BLaER1 (cell line): ENCODE data around the gene KIF26B.

Source experiments
- H3K27ac ChIP-seq: shearing (Covaris generic); formaldehyde crosslinking; 2 replicates; pipeline ENCODE4 v1.8.1; 2022
- H3K27me3 ChIP-seq: shearing (Covaris generic); formaldehyde crosslinking; 2 replicates; pipeline ENCODE4 v1.8.1; 2022
- H3K36me3 ChIP-seq: shearing (Covaris generic); formaldehyde crosslinking; 2 replicates; pipeline ENCODE4 v1.8.1; 2022
- H3K4me1 ChIP-seq: shearing (Covaris generic); formaldehyde crosslinking; 2 replicates; pipeline ENCODE4 v1.8.1; 2022
- H3K4me2 ChIP-seq: shearing (Covaris generic); formaldehyde crosslinking; 2 replicates; pipeline ENCODE4 v1.8.1; 2022
- H3K4me3 ChIP-seq: shearing (Covaris generic); formaldehyde crosslinking; 2 replicates; pipeline ENCODE4 v1.8.1; 2022
- H3K9ac ChIP-seq: shearing (Covaris generic); formaldehyde crosslinking; 2 replicates; pipeline ENCODE4 v1.8.1; 2022
- H3K9me3 ChIP-seq: shearing (Covaris generic); formaldehyde crosslinking; 2 replicates; pipeline ENCODE4 v1.8.1; 2022
- H4K20me1 ChIP-seq: shearing (Covaris generic); formaldehyde crosslinking; 2 replicates; pipeline ENCODE4 v1.8.1; 2022
- Cebpa-rat ChIP-seq: shearing (Covaris generic); IDR thresholded peaks from 2 replicates; pipeline ENCODE4 v1.8.1; 2022

The KIF26B gene

GRCh38 chr1:245154429-245155271, at the start of gene KIF26B:
KIF26B (plus strand) TSS chr1:245154985; CDS start chr1:245155425, 440 bp downstream.
- Histone ChIP-seq H3K4me2 (peak within 1 kb of the TSS; percentile 98), H4K20me1 (peaks cover 27% of the 10 kb centered on the region), H3K27ac (no peak within 1 kb of the TSS), H3K9ac (no peak within 1 kb of the TSS), H3K4me3 (peak within 1 kb of the TSS; percentile 73), H3K36me3 (no peaks in the 10 kb centered on the region), H3K4me1 (peaks cover 37% of the 10 kb centered on the region), H3K27me3 (peaks cover 51% of the 10 kb centered on the region), H3K9me3 (no peaks in the 10 kb centered on the region)
- no peak for TF ChIP-seq Cebpa-rat

- no peaks in the 10 kb centered on the region for H3K36me3 ChIP-seq
- no peaks in the 10 kb centered on the region for H3K9me3 ChIP-seq
- no peak overlapping the region for H3K4me2 ChIP-seq
- no peaks in the 10 kb centered on the region for H3K4me1 ChIP-seq
- no peaks in the 10 kb centered on the region for H4K20me1 ChIP-seq
- H3K27me3 ChIP-seq = no peaks in the 10 kb centered on the region
- H3K4me3 ChIP-seq = no peak overlapping the region
- no peak for TF ChIP-seq Cebpa-rat
- no peak overlapping the region for H3K27ac ChIP-seq
- H3K9ac ChIP-seq = no peak overlapping the region
Observed at GRCh38 chr1:245105042-245105441, 49.7 kb upstream of the KIF26B start.

- Histone ChIP-seq H3K27ac (no peak overlapping the region), H4K20me1 (no peaks in the 10 kb centered on the region), H3K4me1 (no peaks in the 10 kb centered on the region), H3K9me3 (no peaks in the 10 kb centered on the region), H3K27me3 (no peaks in the 10 kb centered on the region), H3K36me3 (no peaks in the 10 kb centered on the region), H3K4me2 (no peak overlapping the region), H3K4me3 (no peak overlapping the region), H3K9ac (no peak overlapping the region)
- no peak for TF ChIP-seq Cebpa-rat
Observed at GRCh38 chr1:245105815-245106410, 48.9 kb upstream of the KIF26B start.

- Histone ChIP-seq H3K27me3 (no peaks in the 10 kb centered on the region), H3K27ac (no peak overlapping the region), H3K4me2 (no peak overlapping the region), H3K9ac (no peak overlapping the region), H3K4me3 (no peak overlapping the region), H4K20me1 (no peaks in the 10 kb centered on the region), H3K4me1 (no peaks in the 10 kb centered on the region), H3K9me3 (no peaks in the 10 kb centered on the region), H3K36me3 (no peaks in the 10 kb centered on the region)
- TF ChIP-seq Cebpa-rat = no peak
Observed at GRCh38 chr1:245107776-245108114, 47.0 kb upstream of the KIF26B start.

- peaks cover under 1% of the 10 kb centered on the region; the same call in 1 of the 2 replicates for H3K4me1 ChIP-seq
- no peak overlapping the region for H3K4me2 ChIP-seq
- no peaks in the 10 kb centered on the region for H3K36me3 ChIP-seq
- no peak overlapping the region for H3K9ac ChIP-seq
- no peak overlapping the region for H3K27ac ChIP-seq
- H3K4me3 ChIP-seq = no peak overlapping the region
- H3K27me3 ChIP-seq = no peaks in the 10 kb centered on the region
- H4K20me1 ChIP-seq = no peaks in the 10 kb centered on the region
- H3K9me3 ChIP-seq = no peaks in the 10 kb centered on the region
- TF ChIP-seq Cebpa-rat = no peak
Observed at GRCh38 chr1:245108246-245108645, 46.5 kb upstream of the KIF26B start.

- Histone ChIP-seq H3K9ac (no peak overlapping the region), H4K20me1 (no peaks in the 10 kb centered on the region), H3K4me1 (peaks cover 7% of the 10 kb centered on the region), H3K36me3 (no peaks in the 10 kb centered on the region), H3K4me3 (no peak overlapping the region), H3K27me3 (no peaks in the 10 kb centered on the region), H3K9me3 (no peaks in the 10 kb centered on the region), H3K4me2 (no peak overlapping the region), H3K27ac (no peak overlapping the region)
- TF ChIP-seq Cebpa-rat = no peak
Observed at GRCh38 chr1:245108909-245109308, 45.9 kb upstream of the KIF26B start.

- H3K4me1 ChIP-seq = peaks cover 16% of the 10 kb centered on the region
- no peak overlapping the region for H3K27ac ChIP-seq
- no peaks in the 10 kb centered on the region for H4K20me1 ChIP-seq
- H3K9ac ChIP-seq = no peak overlapping the region
- no peaks in the 10 kb centered on the region for H3K27me3 ChIP-seq
- TF ChIP-seq Cebpa-rat = no peak
- H3K36me3 ChIP-seq = no peaks in the 10 kb centered on the region
- H3K9me3 ChIP-seq = no peaks in the 10 kb centered on the region
- H3K4me2 ChIP-seq = no peak overlapping the region
- H3K4me3 ChIP-seq = no peak overlapping the region
Observed at GRCh38 chr1:245110406-245110805, 44.4 kb upstream of the KIF26B start.

- no peaks in the 10 kb centered on the region for H4K20me1 ChIP-seq
- no peak for TF ChIP-seq Cebpa-rat
- no peak overlapping the region for H3K27ac ChIP-seq
- H3K4me3 ChIP-seq = no peak overlapping the region
- no peak overlapping the region for H3K4me2 ChIP-seq
- no peak overlapping the region for H3K9ac ChIP-seq
- H3K4me1 ChIP-seq = peaks cover 16% of the 10 kb centered on the region
- H3K27me3 ChIP-seq = no peaks in the 10 kb centered on the region
- no peaks in the 10 kb centered on the region for H3K9me3 ChIP-seq
- H3K36me3 ChIP-seq = no peaks in the 10 kb centered on the region
Observed at GRCh38 chr1:245111073-245111472, 43.7 kb upstream of the KIF26B start.

- Histone ChIP-seq H3K36me3 (no peaks in the 10 kb centered on the region), H4K20me1 (no peaks in the 10 kb centered on the region), H3K4me2 (peak overlapping the region; percentile 56), H3K27ac (no peak overlapping the region), H3K4me1 (peaks cover 16% of the 10 kb centered on the region), H3K9me3 (no peaks in the 10 kb centered on the region), H3K27me3 (no peaks in the 10 kb centered on the region), H3K4me3 (no peak overlapping the region), H3K9ac (no peak overlapping the region)
- no peak for TF ChIP-seq Cebpa-rat
Observed at GRCh38 chr1:245113649-245114048, 41.1 kb upstream of the KIF26B start.

GRCh38 chr1:245116131-245116530, 38.7 kb upstream of the KIF26B start:
- no peak overlapping the region for H3K9ac ChIP-seq

More at GRCh38 chr1:245116131-245116530, 38.7 kb upstream of the KIF26B start:
- Histone ChIP-seq H3K27ac (no peak overlapping the region), H3K4me3 (no peak overlapping the region), H3K36me3 (no peaks in the 10 kb centered on the region), H3K4me2 (no peak overlapping the region), H4K20me1 (no peaks in the 10 kb centered on the region), H3K4me1 (peaks cover 16% of the 10 kb centered on the region), H3K9me3 (no peaks in the 10 kb centered on the region), H3K27me3 (no peaks in the 10 kb centered on the region)
- no peak for TF ChIP-seq Cebpa-rat
